CD4-positive, alpha-beta T cell treated with Interleukin-12 subunit alpha and Interleukin-12 subunit beta, for 1 hour (primary cell): ENCODE results near the gene NTM.
"Not testable (repeated sequence)": the region's sequence is repeated elsewhere in the genome, so short reads cannot be mapped to it uniquely, and the experiment has no call there.

Experiments used
- DNase-seq: peaks from one replicate; pipeline ENCODE4 v3.0.0-alpha.2; 2020

NTM gene

DNA sequence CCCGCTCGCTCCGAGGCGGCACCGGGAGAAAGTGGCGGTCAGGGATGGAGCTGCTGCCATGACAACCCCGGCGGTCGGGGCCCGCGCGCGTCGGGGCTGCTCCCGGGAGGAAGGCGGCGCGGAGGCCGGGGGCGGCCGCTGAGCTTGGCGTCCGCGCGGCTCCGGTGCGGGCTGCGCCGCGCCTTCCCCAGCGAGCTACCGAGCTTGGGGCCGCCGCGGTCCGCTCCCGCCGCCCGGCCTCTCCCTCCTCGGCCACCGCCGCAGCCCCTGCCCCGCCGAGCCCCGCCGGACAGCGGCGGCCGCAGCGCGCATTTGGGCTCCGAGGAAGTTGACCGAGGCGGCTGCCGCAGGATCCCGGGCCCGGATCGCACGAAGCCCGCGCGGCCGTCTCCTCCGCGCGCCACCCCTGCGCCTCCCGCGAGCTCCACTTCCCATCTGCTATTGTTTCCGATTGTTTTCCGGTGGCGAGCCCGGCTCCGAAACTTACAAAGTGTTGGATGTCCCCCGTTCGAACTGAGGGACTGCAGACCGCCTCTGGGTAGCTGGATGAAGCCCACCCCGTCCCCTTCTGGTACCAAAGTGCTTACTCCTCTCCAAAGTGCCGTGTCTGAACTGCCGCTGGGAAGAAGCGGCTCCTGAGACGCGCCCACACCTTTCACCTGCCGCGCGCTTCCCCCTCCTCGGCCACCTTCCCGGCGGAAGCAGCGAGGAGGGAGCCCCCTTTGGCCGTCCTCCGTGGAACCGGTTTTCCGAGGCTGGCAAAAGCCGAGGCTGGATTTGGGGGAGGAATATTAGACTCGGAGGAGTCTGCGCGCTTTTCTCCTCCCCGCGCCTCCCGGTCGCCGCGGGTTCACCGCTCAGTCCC is 540.3 kb downstream of the NTM start:
- DNase-seq, result no peak

DNA sequence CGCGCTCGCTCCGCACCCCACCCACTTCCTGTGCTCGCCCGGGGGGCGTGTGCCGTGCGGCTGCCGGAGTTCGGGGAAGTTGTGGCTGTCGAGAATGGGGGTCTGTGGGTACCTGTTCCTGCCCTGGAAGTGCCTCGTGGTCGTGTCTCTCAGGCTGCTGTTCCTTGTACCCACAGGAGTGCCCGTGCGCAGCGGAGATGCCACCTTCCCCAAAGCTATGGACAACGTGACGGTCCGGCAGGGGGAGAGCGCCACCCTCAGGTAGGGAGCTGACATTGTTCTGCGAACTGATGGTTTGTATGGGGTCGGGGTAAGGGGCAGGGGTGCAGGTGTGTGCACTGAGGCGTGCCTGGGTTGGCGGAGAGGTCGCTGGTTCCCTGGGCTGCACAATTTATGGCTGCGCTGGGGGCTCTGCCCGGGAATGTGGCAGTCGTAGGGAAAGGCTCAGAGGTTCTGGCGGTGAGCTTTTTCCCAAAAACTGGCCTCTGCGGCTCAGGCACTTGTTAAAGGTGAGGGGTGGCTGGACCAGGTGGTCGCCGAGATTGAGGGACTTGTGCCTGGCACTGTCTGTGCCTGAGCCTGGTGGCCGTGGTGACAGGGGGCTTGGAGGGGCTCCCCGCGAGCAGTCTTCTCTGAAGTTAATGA is 541.1 kb downstream of the NTM start:
- not testable (repeated sequence) for DNase-seq

DNA sequence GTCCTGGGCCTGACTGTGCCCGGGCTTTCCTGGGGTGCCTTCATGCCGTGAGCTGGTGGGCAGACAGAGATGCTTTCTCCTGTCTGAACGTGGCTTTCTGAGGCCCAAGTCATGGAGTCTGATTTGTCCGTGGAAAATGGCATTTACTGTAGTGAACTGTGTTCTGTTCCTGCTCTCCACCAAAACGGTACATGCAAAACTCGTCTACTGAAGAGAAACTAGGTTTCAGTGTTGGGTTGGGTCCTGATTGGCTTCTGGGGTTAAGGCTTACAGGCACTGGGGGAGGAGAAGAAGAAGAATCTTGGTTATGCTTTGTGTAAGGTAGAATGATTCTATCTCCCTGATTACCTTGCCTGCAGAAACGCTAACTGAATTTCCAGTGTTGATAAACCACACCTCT is 541.7 kb downstream of the NTM start:
- DNase-seq, result no peak

DNA sequence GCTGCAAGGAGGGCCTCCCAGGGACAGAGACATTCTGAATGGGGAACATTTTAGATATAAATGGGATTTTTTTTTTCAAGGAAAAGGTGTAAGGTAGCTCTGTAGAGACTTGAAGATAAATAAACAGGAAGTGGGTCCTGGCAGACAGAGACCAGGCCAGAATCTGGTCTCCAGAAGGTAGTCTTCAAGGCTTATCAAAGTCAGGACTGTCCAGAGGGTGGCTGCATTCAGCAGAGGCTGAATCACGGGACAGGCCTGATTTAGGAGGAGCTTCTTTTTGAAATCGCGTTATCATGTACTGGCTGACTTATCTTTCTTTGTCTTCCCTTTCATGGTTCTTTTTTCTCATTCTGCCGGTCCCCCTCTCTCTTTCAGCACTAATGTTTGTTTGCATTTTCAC is 542.9 kb downstream of the NTM start:
- DNase-seq, result no peak

DNA sequence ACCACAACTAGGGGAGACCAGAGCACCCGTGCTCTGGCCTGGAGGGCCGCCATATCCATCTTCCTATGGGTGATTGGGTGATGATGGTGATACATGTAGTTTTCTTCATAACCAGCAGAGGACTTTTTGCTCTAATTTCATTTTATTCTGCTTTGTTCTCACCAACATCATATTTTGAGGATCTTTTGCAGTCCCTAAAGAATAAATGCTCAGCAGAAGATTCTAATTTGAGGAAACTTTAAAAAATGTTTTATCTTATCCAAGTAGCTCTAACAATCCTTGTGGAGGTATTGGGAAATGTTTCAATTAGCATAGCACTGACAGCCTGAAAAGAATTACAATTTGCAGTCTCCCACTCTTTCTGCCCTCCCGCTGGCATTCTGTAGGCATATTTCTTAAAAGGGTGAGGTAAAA is 544.0 kb downstream of the NTM start:
- no peak for DNase-seq

DNA sequence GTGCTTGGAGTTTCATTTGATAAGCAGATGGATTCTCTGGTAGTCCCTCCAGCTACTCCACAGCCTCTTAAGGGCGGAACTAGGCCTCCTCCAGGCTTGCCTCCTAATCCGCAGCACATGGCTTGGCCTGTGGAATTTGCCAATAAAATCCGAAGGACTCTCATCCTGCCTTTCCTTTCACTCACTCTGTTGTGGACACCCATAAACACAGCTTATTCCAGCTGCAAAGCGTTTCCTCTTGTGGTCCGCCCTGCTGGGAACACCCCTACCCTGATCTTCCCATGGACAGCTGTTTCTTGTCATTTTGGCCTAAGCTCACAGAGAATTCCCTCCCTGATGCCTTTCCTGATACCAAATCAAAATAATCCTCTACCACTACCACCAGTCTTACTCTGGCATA is 546.2 kb downstream of the NTM start:
- DNase-seq, result no peak

DNA sequence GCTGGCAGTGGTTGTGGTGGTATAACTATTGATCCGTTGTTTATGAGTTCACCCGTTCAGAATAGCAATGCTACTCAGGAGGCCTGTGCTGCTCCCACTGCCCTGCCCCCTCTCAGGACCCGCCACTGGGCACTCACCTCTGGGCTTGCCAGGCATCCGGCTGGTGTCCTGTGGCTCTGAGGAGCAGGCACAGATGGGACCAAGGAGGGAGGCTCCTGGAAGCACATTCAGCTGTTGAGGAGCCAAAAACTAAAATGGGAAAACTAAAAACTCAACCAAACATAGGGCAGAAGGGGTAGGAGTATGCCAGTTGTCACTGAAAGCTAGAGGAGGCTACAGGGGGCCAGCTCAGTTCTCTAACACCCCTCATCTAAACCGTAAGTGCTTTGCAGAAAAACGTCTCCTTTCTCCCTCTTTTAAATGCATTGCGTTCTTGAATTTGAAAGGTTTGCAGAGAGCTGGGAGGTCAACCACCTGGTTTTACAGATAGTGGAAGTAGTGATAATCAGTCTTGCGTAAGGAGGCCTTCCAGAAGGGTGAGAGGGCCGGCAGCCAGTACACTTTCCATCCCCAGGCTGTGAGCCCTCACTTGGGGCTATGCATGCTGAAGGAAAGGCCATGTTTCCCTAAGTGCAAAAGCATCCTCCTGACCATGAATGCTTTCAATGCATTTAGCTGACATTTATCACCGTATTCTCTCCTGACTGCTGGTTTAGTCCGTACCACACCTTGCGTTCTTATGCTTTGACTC is 547.4 kb downstream of the NTM start:
- no peak for DNase-seq

DNA sequence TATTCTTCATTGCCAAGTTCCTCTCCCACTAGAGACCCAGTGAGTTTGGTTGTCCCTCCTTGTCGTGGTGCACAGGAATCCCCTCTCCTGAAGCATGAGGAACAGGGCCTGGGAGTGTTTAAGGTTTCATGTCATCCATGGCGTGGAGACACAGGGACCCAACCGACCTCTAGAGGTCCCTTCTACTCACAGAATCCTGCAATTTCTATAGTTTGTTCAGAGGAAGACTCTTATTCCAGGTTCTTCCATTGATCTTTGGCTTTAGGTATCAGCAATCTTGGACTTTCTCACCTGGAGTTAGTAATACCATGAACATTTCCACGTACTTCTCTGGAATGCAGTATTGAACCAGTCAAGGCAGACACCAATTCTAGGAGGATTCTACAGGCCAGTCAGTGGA is 548.2 kb downstream of the NTM start:
- DNase-seq, result no peak

DNA sequence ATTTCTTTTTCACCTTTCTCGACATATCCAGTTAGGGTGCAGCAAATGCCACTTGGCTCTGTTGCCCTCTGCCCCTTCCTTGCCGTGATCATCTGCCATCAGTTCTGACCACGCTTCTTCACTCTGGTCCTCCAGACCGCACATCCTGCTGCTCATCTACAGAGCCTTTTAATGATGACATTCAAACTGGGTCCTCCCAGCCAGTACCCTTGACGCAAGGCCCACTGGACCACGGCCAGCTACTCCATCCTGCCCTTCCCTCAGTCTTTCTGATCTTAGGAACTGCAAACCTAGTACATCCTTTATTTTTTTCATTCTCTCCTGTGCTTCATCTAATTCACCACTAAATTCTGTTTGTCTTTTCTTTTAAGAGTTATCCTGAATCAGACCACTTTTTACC is 551.8 kb downstream of the NTM start:
- no peak for DNase-seq

DNA sequence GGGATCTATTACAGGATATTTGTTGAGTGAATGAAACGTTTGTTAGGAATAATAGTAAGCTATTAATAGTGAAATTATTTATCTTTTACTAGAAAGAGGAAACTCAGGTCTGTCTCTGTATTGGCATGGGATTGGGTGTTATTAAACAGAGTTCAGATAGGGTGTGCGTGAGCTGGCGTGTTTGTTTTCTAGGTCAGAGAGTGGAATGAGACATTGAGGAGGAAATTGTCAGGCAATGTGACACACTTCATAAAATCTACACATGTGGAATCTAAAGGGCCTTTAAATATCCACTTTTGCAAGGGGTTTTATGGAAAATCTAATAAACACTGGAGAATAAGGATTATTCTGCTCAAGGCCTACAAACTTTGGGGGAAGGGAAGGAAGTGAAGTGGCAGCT is 552.9 kb downstream of the NTM start:
- DNase-seq, result no peak

DNA sequence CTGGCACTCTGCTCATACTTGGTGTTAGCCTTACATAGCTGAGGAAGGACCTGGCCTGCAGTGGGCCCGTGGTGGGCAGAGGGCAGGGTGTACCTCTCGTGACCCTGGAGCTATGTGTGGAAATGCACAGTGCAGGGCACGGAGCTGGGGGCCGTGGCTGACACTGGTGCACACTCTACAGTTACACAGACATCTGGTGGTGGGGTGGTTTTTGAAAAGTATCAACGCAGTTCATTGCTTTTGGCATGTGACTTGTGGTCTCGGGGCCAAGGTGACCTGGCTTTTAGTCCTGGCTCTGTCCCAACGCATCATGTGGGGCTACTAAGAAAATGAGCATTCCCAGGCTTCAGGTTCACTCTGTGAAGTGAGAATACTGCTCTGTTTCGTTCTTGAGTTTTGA is 553.6 kb downstream of the NTM start:
- no peak for DNase-seq

DNA sequence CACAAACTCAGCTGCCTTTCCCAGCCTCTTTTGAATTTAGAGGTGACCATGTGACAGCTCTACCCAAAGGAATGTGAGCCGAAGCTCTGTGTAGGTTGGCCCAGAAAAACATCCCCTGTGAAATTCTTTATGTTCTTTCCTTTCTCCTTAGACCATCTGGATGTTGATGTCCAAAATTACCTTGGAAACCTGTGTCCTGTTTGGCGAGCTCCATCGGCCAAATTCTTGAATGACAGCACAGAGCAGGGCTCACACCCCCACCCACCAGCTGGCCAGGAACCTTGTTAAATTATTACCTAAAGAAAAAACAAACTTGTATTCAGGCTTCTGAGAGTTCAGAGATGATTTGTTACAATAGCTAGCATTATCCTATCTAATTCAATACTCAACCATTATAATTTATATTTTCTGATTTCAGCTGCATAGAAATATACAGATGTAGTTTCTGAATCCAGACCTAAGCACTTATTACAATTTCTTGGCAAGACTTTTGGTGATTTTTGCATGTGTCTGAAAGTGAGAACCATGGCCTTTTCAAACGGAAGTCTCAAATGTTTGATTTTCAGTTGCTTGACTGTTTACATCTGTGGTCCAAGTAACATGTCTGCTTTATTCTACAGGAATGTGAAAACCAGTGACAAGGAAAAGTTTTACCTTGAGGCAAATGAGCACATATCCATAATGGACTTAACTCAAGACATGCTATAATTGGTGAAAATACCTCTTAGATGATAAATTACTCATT is 554.2 kb downstream of the NTM start:
- DNase-seq, result no peak

DNA sequence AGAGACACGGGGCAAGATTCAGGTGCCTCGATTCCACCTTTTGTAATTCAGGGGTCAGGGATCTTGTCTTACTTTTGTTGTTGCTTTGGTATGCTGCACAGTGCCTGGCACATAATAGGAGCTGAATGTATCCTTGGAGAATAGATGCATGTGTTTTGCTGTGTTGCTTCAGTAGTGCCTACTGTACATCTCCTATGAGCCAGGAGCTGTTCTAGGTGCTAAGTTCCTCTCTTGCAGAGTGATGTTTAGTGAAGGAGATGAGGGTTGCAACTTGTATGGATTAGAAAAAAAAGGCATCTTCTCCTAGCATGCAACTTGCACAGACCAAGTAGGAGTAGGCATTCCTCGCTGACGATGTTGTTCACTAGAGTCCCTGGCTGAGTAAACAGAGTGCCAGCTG is 555.4 kb downstream of the NTM start:
- DNase-seq, result no peak

DNA sequence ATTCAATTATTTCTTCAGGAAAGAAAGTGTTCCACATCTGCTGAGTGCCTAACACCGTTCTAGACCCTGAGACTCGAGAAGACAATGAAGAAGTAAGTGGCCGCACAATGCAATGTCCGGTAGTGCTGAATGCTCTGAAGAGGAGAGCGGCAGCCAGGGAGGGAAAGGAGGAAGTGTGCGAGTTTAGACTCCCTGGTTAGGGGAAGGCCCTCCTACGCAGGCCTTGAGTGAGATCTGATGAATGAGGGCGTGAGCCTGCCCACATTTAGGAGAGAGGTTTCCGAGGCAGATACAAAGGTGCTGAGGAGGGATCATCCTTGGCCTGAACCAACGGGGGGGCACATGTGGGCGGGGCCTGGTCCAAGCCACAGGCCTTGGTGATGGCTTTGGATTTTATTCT is 558.6 kb downstream of the NTM start:
- no peak for DNase-seq

DNA sequence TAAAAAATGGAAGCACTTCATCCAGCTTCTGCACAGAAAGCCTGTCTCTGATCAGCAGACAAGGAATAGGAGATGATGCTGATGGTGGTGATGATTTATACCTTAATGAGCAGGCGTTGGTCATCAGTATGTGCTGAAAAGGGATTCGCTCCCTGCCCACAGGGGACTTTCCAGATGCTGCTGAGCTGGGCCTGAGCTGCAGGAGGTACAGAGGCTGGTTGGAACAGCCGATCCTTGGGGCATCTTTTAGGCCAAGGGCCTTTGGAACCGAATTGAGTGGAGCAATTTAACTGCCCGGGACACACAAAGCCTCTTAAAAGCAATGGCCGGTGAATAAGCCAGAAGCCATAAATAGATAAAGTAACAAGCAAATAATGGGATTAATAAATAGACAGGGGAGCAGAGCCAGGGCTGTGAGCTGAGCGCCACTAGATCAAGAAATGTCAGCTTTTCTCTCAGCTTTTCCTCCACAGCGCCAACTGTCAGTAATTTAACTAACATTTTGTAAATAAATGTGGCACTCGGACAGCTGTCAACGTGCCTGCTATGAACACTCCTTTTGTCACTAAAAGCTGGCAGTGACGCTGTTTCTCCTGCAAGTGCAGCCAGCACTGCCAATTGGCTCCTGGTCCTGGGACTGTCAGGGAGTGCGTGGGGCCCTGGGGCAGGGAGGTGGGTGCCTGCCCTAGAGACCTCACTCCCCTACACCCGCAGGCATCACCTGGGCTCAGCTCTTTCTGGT is 562.3 kb downstream of the NTM start:
- DNase-seq, result no peak

DNA sequence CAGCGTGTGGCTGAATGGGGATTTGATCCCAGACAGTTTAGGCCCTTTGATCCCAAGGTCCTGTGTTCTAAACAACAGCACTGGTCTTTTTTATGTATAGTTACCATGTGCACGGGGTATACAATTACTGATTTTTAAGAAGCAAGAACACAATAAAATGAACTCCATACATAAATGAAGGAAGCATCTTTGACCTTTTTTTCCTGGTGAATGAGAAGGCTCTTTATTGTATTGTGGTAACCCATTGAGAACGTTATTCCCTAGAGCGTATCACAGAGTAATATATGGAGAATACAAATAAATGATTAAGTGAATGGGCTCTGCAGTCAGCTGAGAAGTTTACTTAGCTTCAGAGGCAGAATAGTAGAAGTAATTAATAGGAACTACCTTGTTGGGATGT is 563.6 kb downstream of the NTM start:
- DNase-seq, result no peak

DNA sequence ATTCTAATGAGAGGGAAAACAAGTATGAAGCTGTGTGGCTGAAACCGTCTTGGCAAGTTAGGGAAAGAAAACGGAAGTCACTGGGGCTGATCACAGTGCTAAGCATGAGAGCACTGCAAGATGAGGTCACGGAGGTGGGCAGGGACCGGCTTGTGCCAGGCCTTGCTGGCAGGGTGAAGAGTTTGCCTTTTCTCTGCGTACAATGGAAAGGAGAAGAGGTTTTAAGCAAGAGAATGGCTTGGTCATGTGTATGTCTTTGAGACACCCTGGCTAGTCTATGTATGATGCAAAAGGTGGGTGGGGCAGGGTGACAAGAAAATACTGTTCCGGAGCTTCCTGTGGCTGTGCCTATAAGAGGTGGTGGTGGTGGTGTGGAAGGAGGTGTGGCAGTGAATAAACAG is 567.9 kb downstream of the NTM start:
- no peak for DNase-seq

DNA sequence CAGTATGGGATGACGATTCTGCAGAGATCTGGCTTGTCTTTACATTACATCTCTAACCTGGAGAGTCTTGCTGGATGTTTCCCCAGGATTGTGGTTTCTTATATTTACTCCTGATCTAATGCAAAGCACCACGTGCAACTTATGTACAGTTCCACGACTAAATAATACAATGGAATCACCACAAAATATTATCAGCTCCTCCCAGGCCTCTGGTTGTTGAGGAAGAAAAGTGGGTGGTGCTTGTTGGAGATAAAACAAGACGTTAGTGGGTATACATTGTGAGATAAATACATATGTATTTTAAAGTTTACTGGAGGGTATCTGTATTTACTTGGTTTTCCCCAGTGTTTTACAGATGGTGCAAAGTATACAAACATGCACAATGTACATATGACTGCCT is 569.7 kb downstream of the NTM start:
- no peak for DNase-seq

DNA sequence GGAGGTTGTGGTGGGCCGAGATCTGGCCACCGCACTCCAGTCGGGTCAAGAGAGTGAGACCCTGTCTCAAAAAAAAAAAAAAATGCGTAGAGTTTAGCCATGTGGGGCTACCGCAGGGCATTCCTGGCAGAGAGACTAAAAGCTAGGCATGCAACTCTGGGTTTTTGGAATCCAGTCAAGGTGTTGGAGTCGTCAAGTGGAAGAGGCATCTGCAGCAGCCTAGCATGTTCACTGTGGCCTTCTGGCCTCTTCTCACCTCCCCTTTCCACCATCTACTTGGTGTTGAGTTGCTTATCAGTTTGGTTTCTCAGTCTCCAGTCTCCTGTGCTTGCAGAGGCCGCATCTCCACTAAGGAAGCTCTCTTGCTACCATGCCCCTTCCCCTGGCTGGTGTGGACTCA is 572.5 kb downstream of the NTM start:
- no peak for DNase-seq

DNA sequence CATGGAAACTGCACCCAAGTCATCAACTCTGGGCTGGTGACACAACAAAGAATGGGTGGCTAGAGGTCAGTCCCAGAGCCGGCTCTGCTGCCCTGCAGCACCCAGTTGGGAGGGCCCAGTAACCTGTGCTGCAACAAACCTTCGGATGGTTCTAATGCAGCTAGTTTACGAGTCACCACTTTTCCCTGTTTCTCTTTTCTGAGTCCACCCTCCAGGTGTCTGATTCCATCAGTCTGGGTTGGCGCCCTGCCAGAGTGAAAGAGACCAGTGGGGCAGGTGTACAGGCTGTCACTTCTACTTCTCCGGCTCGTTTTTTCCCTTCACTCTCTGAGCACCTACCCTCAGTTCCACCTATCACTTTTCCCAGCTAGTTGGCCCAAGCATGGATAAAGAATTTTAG is 572.9 kb downstream of the NTM start:
- no peak for DNase-seq

DNA sequence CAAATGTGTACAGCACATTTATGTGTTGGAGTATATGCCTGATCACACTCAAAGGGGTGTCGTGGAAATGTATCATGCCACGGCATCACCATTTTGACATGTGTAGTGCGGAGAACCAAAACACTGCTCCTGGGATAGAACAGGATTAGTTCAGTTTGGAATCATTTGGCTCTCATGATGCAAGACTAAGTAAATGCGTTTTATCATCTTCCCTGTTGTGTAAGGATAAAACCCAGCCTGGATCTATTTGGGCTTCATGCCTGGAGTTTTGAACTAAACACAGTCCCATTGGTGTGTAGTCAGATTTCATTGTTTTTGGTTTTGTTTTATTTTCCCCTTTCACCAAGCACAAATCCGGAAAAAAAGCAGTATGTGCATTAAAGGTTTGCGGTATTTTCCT is 574.3 kb downstream of the NTM start:
- DNase-seq, result no peak

DNA sequence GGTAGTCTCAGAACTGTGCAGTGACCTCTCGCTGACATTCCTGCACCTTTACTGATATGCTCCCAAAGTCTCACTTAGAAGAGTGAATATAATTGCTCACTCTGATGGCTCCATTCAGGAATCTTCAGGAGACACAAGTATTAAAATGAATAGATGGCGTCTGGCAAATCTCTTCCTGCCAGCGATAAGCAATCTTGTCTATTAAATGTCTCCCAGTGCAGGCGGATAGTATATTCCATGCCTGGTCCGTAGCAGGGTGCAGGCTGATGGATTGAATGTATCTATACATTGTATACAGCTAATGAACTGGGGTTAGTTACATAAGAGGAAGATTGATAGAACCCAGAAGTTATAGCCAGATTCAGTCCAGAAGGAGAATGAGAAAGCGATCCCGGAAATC is 575.3 kb downstream of the NTM start:
- no peak for DNase-seq

DNA sequence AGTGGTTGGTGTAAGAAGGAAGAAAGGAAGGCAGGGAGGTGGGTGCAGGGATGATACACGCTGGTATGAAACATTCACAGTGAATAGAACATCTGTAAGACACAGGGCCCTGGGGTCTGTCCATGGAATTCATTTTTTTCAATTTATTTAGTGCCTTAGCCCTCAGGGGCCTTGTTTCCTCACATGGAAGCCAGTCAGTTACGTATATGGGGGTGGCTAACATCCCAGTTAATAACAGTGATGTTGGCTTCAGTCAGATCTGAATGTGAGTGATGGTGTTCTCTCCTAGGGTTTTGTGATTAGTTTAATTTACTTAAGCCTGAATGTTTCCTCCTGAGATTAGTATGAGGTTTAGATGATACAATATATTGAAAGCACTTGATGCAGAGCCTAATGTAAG is 577.1 kb downstream of the NTM start:
- no peak for DNase-seq
